Mucosa of rectum (tissue), 2 donors: ENCODE results near the gene MARS1.
"Not testable (repeated sequence)": the region's sequence is repeated elsewhere in the genome, so short reads cannot be mapped to it uniquely, and the experiment has no call there.

Experiments
- H3K27ac ChIP-seq, 2 donors: one replicate each; pipeline ENCODE4 v1.7.0; 2013; ENCODE audit warnings: inconsistent platforms in 2 of 2, low read depth in 2 of 2, low read length in 2 of 2
- H3K27me3 ChIP-seq, 2 donors: one replicate each; pipeline ENCODE4 v1.7.0; 2013; ENCODE audit warnings: low read length in 2 of 2; ENCODE audit not compliant: control insufficient read depth in 2 of 2, insufficient read depth in 2 of 2
- H3K36me3 ChIP-seq, 2 donors: one replicate each; pipeline ENCODE4 v1.7.0; 2013; ENCODE audit warnings: low read length in 2 of 2; ENCODE audit not compliant: control insufficient read depth in 2 of 2, insufficient read depth in 2 of 2
- H3K4me1 ChIP-seq, 2 donors: one replicate each; pipeline ENCODE4 v1.7.0; 2013; ENCODE audit warnings: low read length in 2 of 2, mild to moderate bottlenecking in 1 of 2; ENCODE audit not compliant: control insufficient read depth in 2 of 2, insufficient read depth in 2 of 2
- H3K4me3 ChIP-seq, 2 donors: one replicate each; pipeline ENCODE4 v1.7.0; 2013; ENCODE audit warnings: low read length in 2 of 2
- H3K9ac ChIP-seq, 2 donors: one replicate each; pipeline ENCODE4 v1.7.0; 2013; ENCODE audit warnings: low read length in 2 of 2, low read depth in 1 of 2, mild to moderate bottlenecking in 1 of 2
- H3K9me3 ChIP-seq, 2 donors: one replicate each; pipeline ENCODE4 v1.7.0; 2013; ENCODE audit warnings: low read length in 2 of 2; ENCODE audit not compliant: control insufficient read depth in 2 of 2
- donor health status: healthy.
- donor health status: Normal muscosa, but diverticular disease.

Gene MARS1

DNA sequence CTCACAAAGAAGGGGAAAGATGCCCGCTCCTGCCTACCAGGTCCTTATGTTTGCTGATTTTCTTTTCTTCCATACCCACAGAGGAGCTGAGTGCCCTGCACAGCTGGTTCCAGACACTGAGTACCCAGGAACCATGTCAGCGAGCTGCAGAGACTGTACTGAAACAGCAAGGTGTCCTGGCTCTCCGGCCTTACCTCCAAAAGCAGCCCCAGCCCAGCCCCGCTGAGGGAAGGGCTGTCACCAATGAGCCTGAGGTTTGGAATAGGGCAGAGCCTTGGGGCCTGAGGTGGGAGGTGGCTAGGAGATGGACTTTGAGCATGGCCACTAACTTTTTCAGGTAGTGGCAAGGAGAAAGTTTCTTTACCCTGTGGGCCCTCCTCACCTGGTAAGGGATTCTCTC, 2.3 kb downstream of the MARS1 start:
- no peaks in the 10 kb centered on the region for H3K27me3 ChIP-seq
- no peak overlapping the region for H3K4me3 ChIP-seq
- no peak overlapping the region for H3K9ac ChIP-seq
- no peak overlapping the region for H3K27ac ChIP-seq
- H3K9me3 ChIP-seq, result no peaks in the 10 kb centered on the region
- peaks cover 16 to 18% of the 10 kb centered on the region in 2 donors for H3K4me1 ChIP-seq
- H3K36me3 ChIP-seq, result peaks cover 24 to 28% of the 10 kb centered on the region in 2 donors

DNA sequence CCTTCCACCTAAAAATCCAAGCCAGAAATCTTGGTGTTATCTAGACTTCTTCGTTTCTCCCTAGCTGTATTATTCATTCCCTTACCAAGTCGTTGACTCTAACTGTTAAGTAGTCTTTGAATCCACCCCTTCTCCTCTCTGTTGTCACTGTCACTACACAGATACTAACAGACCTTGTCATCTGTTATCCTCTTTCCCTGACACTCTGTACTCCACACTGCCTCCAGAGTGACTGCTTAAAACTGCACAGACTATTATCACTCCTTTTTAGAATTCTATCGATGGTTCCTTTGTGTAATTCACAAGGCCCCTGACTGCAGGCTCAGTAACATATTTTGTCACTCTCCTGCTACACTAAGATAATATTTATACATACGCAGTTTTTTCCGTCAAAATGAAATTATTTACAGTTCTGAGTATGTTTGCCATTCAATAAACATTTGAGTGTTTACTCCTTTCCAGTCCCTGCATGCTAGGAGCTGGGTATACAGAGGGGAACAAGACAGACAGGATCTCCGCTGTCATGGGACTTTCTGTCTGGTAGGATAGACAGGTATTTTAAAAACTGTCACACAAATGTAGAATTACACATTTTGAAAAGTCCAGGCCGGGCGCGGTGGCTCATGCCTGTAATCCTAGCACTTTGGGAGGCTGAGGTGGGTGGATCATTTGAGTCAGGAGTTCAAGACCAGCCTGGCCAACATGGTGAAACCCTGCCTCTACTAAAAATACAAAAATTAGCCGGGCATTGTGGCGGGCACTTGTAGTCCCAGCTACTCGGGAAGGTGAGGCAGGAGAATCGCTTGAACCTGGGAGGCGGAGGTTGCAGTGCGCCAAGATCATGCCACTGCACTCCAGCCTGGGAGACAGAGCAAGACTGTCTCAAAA, 3.8 kb downstream of the MARS1 start:
- H3K4me1 ChIP-seq, result peaks cover 16 to 18% of the 10 kb centered on the region in 2 donors
- H3K27ac ChIP-seq, result no peak overlapping the region
- H3K9ac ChIP-seq, result no peak overlapping the region
- no peaks in the 10 kb centered on the region for H3K9me3 ChIP-seq
- H3K27me3 ChIP-seq, result no peaks in the 10 kb centered on the region
- H3K4me3 ChIP-seq, result no peak overlapping the region
- peaks cover 28% of the 10 kb centered on the region in 2 donors for H3K36me3 ChIP-seq

DNA sequence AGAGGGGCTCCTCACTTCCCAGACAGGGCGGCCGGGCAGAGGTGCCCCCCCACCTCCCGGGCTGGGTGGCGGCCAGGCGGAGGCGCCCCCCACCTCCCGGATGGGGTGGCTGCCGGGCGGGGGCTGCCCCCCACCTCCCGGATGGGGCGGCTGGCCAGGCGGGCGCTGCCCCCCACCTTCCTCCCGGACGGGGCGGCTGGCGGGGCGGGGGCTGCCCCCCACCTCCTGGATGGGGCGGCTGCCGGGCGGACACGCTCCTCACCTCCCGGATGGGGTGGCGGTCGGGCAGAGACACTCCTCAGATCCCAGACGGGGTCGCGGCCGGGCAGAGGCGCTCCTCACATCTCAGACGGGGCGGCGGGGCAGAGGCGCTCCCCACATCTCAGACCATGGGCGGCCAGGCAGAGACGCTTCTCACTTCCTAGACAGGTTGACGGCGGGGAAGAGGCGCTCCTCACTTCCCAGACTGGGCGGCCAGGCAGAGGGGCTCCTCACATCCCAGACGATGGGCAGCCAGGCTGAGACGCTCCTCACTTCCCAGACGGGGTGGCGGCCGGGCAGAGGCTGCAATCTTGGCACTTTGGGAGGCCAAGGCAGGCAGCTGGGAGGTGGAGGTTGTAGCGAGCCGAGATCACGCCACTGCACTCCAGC, 7.3 kb downstream of the MARS1 start:
- H3K9me3 ChIP-seq, H3K9ac ChIP-seq, H3K4me1 ChIP-seq, H3K27ac ChIP-seq, H3K4me3 ChIP-seq, H3K27me3 ChIP-seq: not testable (repeated sequence)
- H3K36me3 ChIP-seq, result peaks cover 37 to 39% of the 10 kb centered on the region in 2 donors

DNA sequence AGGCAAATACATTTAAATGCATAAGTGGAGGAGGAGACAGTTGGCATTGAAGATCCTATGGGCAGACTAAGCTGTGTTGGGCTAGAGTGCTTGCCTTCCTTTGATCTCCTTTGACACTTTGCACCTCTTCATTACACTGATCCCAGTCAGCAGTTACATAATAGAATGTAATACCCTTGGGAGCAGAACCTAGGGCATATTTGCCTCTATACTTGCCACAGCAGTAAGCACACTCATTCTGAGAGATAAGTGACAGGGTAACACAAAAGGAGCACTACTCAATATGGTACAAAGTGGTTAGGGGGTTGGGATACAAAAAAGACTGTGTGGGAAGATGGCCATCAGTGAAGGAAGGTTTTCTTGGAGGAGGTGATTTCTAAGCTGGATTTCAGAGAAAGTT, 9.0 kb downstream of the MARS1 start:
- Histone ChIP-seq H3K9ac (no peak overlapping the region), H3K4me1 (no peaks in the 10 kb centered on the region), H3K27ac (no peak overlapping the region), H3K9me3 (no peaks in the 10 kb centered on the region), H3K36me3 (peaks cover 37 to 39% of the 10 kb centered on the region in 2 donors), H3K27me3 (no peaks in the 10 kb centered on the region), H3K4me3 (no peak overlapping the region)

DNA sequence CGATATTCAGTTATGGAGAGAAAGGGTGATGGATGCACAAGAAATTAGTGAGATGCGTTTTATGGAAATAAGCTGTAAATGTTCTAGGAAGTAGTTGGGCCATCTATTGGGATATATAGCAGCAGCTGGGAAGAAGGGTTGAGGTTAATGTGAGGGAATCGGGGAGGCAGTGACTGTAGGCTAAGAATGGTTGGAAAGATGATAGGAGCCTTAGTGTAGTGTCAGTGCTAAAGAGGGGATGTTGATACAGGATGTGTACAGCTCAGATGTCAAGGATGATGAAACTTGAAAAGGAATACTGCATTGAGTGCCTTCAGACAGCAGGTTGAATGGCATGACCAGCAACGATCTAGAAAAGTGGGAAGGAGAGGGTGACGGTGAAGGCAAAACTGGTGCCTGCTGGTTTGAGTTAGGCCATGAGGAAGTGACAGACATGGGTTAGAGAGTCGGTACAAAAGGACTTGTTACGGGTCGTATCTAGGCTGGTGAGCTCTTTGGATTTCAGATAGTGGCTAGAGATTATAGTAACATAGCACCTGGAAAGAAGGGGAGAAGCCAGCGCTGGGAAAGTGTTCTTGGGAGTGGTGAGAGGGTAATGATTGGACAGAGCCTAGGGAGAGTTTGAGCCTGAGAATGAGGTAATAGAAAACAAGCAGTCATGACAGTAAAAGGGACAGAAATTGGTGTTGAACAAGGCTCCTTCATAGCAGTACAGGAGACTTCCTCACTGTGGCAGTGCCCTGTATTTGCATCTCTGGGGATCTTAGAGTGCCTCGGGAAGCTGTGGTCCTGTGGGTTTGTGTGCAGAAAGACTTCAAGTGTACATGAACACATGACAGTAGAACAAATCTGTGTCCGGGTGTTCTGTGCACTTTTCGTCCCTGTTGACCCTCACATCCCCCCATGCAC, 9.6 kb downstream of the MARS1 start:
- no peak overlapping the region for H3K27ac ChIP-seq
- H3K27me3 ChIP-seq, result no peaks in the 10 kb centered on the region
- H3K9ac ChIP-seq, result no peak overlapping the region
- H3K4me1 ChIP-seq, result no peaks in the 10 kb centered on the region
- no peaks in the 10 kb centered on the region for H3K9me3 ChIP-seq
- H3K36me3 ChIP-seq, result peaks cover 41% of the 10 kb centered on the region in 2 donors
- H3K4me3 ChIP-seq, result no peak overlapping the region

DNA sequence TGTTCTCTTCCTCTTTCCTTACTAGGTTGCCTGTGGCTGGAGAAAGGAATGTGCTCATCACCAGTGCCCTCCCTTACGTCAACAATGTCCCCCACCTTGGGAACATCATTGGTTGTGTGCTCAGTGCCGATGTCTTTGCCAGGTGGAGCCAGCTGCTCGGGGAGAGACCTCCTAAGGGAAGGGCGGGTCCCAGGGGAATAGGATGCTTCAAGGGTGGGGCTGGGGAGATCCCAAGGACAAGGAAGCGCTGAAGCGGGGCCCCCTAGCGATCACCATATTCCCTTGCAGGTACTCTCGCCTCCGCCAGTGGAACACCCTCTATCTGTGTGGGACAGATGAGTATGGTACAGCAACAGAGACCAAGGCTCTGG, 10.2 kb downstream of the MARS1 start:
- no peak overlapping the region for H3K9ac ChIP-seq
- no peak overlapping the region for H3K4me3 ChIP-seq
- H3K4me1 ChIP-seq, result no peaks in the 10 kb centered on the region
- H3K9me3 ChIP-seq, result no peaks in the 10 kb centered on the region
- H3K27ac ChIP-seq, result no peak overlapping the region
- H3K27me3 ChIP-seq, result no peaks in the 10 kb centered on the region
- peaks cover 36 to 37% of the 10 kb centered on the region in 2 donors for H3K36me3 ChIP-seq

DNA sequence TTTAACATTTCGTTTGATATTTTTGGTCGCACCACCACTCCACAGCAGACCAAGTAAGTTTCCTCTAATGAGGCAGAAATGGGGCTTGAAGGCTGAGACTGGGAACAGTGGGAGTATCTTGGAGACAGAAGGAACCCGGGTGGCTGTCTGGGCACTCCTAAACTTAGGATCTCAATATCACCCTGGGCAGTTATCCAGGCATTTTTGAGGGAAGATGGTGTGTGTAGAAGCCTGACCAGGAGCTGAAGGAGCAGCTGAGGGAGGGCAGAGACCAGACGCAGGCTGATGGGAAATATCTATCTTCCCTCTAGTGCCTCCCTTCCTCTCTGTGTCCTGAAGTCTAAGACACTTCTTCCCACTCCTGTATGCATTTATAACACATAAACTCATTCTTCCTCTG, 10.7 kb downstream of the MARS1 start:
- Histone ChIP-seq H3K9me3 (no peaks in the 10 kb centered on the region), H3K4me3 (no peak overlapping the region), H3K9ac (no peak overlapping the region), H3K4me1 (no peaks in the 10 kb centered on the region), H3K36me3 (peaks cover 36 to 37% of the 10 kb centered on the region in 2 donors), H3K27ac (no peak overlapping the region), H3K27me3 (no peaks in the 10 kb centered on the region)

DNA sequence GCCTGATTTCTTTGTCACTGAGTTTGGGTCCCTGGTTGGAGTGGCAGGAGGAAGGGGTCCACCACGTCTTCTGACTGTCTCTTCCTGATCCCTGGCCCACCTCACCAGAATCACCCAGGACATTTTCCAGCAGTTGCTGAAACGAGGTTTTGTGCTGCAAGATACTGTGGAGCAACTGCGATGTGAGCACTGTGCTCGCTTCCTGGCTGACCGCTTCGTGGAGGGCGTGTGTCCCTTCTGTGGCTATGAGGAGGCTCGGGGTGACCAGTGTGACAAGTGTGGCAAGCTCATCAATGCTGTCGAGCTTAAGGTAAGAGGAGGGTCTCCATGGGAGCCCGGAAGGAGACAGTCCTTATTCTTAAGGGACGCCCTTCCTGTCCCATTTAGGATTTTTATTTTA, 12.3 kb downstream of the MARS1 start:
- no peaks in the 10 kb centered on the region for H3K4me1 ChIP-seq
- peaks cover 45 to 51% of the 10 kb centered on the region in 2 donors for H3K36me3 ChIP-seq
- no peak overlapping the region for H3K27ac ChIP-seq
- no peaks in the 10 kb centered on the region for H3K9me3 ChIP-seq
- no peak overlapping the region for H3K4me3 ChIP-seq
- H3K27me3 ChIP-seq, result no peaks in the 10 kb centered on the region
- H3K9ac ChIP-seq, result no peak overlapping the region

DNA sequence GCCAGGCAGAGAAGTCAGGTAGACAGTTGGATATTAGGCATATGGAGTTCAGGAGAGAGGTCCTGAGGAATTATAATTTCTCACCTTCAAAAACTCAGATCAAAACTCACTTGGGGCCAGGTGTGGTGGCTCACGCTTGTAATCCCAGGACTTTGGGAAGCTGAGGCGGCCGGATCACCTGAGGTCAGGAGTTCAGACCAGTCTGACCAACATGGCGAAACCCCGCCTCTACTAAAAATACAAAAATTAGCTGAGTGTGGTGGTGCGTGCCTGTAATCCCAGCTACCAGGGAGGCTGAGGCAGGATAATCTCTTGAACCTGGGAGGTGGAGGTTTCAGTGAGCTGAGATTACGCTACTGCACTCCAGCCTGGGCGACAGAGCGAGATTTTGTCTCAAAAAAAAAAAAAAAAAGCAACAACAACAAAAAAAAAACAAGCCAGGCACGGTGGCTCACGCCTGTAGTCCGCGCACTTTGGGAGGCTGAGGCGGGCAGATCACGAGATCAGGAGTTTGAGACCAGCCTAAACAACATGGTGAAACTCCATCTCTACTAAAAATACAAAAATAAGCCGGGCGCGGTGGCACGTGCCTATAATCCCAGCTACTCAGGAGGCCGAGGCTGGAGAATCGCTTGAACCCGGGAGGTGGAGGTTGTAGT, 14.6 kb downstream of the MARS1 start:
- not testable (repeated sequence) for H3K4me1 ChIP-seq, H3K4me3 ChIP-seq, H3K9me3 ChIP-seq, H3K27ac ChIP-seq, H3K9ac ChIP-seq, H3K27me3 ChIP-seq
- peaks cover 41 to 61% of the 10 kb centered on the region in 2 donors for H3K36me3 ChIP-seq
